SK-N-SH (cell line): ENCODE results near the gene CENPS. TPM values are rescaled to one million over a fixed set of nuclear protein-coding genes. Genes with fewer than 3 reads are reported as not detected.

Source experiments
- CTCF ChIA-PET: fragments of 300-600, 350-600 bp; formaldehyde crosslinking; extraction: SDS; loops from one replicate; lab custom pipeline; 2021; lab: Yijun Ruan, JAX
- POLR2A ChIA-PET: fragments of 350-600 bp; sonication (Branson Sonifier 250); formaldehyde crosslinking; extraction: SDS; loops from one replicate; lab custom pipeline; 2020; ENCODE audit warnings: antibody characterized with exemption, inconsistent platforms; lab: Yijun Ruan, JAX
- DNase-seq: peaks from one replicate; pipeline ENCODE4 v3.0.0; 2012
- H2AFZ ChIP-seq: fragments of 200-600 bp; sonication (generic); 2 replicates; pipeline ENCODE4 v1.8.1; 2016; ENCODE audit warnings: antibody characterized with exemption, mild to moderate bottlenecking, low read depth
- H3F3A ChIP-seq: fragments of 200-600 bp; sonication (generic); replicated peaks from 2 replicates; pipeline ENCODE3; 2016; ENCODE audit warnings: antibody characterized with exemption, mild to moderate bottlenecking; ENCODE audit not compliant: insufficient read depth
- H3K27ac ChIP-seq, 2 experiments: fragments of 200-500 bp in 1 of 2; fragments of 200-600 bp in 1 of 2; sonication (Bioruptor generic) in 1 of 2; sonication (generic), shearing (Covaris generic) in 1 of 2; 2 replicates each; pipeline versions ENCODE4 v1.5.1 to v1.6.1; 2014 to 2016; ENCODE audit warnings: low read depth in 2 of 2, inconsistent platforms in 1 of 2, low read length in 1 of 2, mild to moderate bottlenecking in 1 of 2, mixed read lengths in 1 of 2
- H3K27me3 ChIP-seq: fragments of 200-600 bp; sonication (generic), shearing (Covaris generic); 2 replicates; pipeline ENCODE4 v1.6.1; 2016; ENCODE audit warnings: mixed run types; ENCODE audit not compliant: insufficient read depth
- H3K36me3 ChIP-seq, 2 experiments: fragments of 200-500 bp in 1 of 2; fragments of 200-600 bp in 1 of 2; sonication (Bioruptor generic) in 1 of 2; sonication (generic) in 1 of 2; replicated peaks in 1 of 2; 2 replicates each; pipeline versions ENCODE3 to v1.5.1; 2014 to 2016; ENCODE audit warnings: low read length in 1 of 2, mild to moderate bottlenecking in 1 of 2; ENCODE audit not compliant: insufficient read depth in 2 of 2, control insufficient read depth in 1 of 2
- H3K4me1 ChIP-seq, 2 experiments: fragments of 200-500 bp in 1 of 2; fragments of 200-600 bp in 1 of 2; sonication (Bioruptor generic) in 1 of 2; sonication (generic), shearing (Covaris generic) in 1 of 2; 2 replicates each; pipeline versions ENCODE4 v1.5.1 to v1.6.1; 2014 to 2016; ENCODE audit warnings: low read depth in 1 of 2, low read length in 1 of 2, mixed run types in 1 of 2; ENCODE audit not compliant: insufficient read depth in 2 of 2, control insufficient read depth in 1 of 2
- H3K4me2 ChIP-seq: fragments of 200-600 bp; sonication (generic), shearing (Covaris generic); 2 replicates; pipeline ENCODE4 v1.6.1; 2017; ENCODE audit warnings: mixed run types
- H3K4me3 ChIP-seq, 2 experiments: fragments of 200-500 bp in 1 of 2; fragments of 200-600 bp in 1 of 2; sonication (Bioruptor generic) in 1 of 2; sonication (generic), shearing (Covaris generic) in 1 of 2; 2 replicates each; pipeline versions ENCODE4 v1.5.1 to v1.8.1; 2014 to 2016; ENCODE audit warnings: low read depth in 2 of 2, inconsistent platforms in 1 of 2, low read length in 1 of 2, mild to moderate bottlenecking in 1 of 2, mixed read lengths in 1 of 2, moderate library complexity in 1 of 2
- H3K79me2 ChIP-seq: fragments of 200-600 bp; sonication (generic); 2 replicates; pipeline ENCODE4 v1.8.1; 2017; ENCODE audit warnings: mild to moderate bottlenecking; ENCODE audit not compliant: insufficient read depth
- H3K9ac ChIP-seq: fragments of 200-600 bp; sonication (generic); 2 replicates; pipeline ENCODE4 v1.6.1; 2017; ENCODE audit warnings: mixed run types
- H3K9me2 ChIP-seq: fragments of 200-600 bp; sonication (generic); 2 replicates; pipeline ENCODE4 v1.6.1; 2017; ENCODE audit warnings: mixed run types
- H3K9me3 ChIP-seq: fragments of 200-600 bp; sonication (generic); 2 replicates; pipeline ENCODE4 v1.6.1; 2017; ENCODE audit warnings: mixed run types, mild to moderate bottlenecking, moderate library complexity
- H4K20me1 ChIP-seq: fragments of 200-600 bp; sonication (generic); 2 replicates; pipeline ENCODE4 v1.6.1; 2017; ENCODE audit warnings: mild to moderate bottlenecking, mixed run types; ENCODE audit not compliant: insufficient read depth
- CHD2 ChIP-seq: fragments of 150-350 bp; IDR thresholded peaks from 2 replicates; pipeline ENCODE4 v1.6.1; 2018; ENCODE audit warnings: low read length; ENCODE audit not compliant: partially characterized antibody
- EP300 ChIP-seq, 2 experiments: IDR thresholded peaks; 2 replicates each; pipeline versions ENCODE4 v1.4.0 to v1.6.1; 2012; ENCODE audit warnings: borderline replicate concordance in 1 of 2, low read depth in 1 of 2, low read length in 1 of 2
- FOXJ3 ChIP-seq: sonication (generic); formaldehyde crosslinking; IDR thresholded peaks from 2 replicates; pipeline ENCODE4 v1.5.1; 2020; ENCODE audit warnings: mild to moderate bottlenecking, missing genetic modification reagents
- FOXM1 ChIP-seq: IDR thresholded peaks from 2 replicates; pipeline ENCODE4 v1.4.0; 2012; ENCODE audit warnings: low read depth, mild to moderate bottlenecking
- GABPA ChIP-seq: IDR thresholded peaks from 2 replicates; pipeline ENCODE4 v1.4.0; 2012; ENCODE audit warnings: low read depth, mild to moderate bottlenecking
- GATA2 ChIP-seq: sonication (generic); formaldehyde crosslinking; IDR thresholded peaks from 2 replicates; pipeline ENCODE4 v1.5.0; 2020; ENCODE audit warnings: mild to moderate bottlenecking, missing genetic modification reagents
- MXI1 ChIP-seq: IDR thresholded peaks from 2 replicates; pipeline ENCODE4 v1.6.1; 2012; ENCODE audit warnings: mild to moderate bottlenecking, low read depth, low read length, improper control_type of control experiment
- NFIC ChIP-seq: IDR thresholded peaks from 2 replicates; pipeline ENCODE4 v1.4.0; 2012; ENCODE audit warnings: borderline replicate concordance
- NRF1 ChIP-seq: IDR thresholded peaks from 2 replicates; pipeline ENCODE4 v1.6.1; 2012; ENCODE audit warnings: low read depth, mild to moderate bottlenecking, low read length
- POLR2AphosphoS5 ChIP-seq: IDR thresholded peaks from 2 replicates; pipeline ENCODE4 v1.6.1; 2012; ENCODE audit warnings: low read depth, low read length
- RFX5 ChIP-seq: IDR thresholded peaks from 2 replicates; pipeline ENCODE4 v1.6.1; 2012; ENCODE audit warnings: mild to moderate bottlenecking, improper control_type of control experiment, low read length
- SIN3A ChIP-seq: IDR thresholded peaks from 2 replicates; pipeline ENCODE4 v1.6.1; 2012; ENCODE audit warnings: low read depth, mild to moderate bottlenecking, low read length, moderate library complexity, borderline replicate concordance
- SMC3 ChIP-seq: IDR thresholded peaks from 2 replicates; pipeline ENCODE4 v1.6.1; 2012; ENCODE audit warnings: low read depth, low read length, improper control_type of control experiment
- TAF1 ChIP-seq: IDR thresholded peaks from 2 replicates; pipeline ENCODE4 v1.6.1; 2012; ENCODE audit warnings: low read depth, mild to moderate bottlenecking, low read length, moderate library complexity, borderline replicate concordance
- TCF12 ChIP-seq: IDR thresholded peaks from 2 replicates; pipeline ENCODE4 v1.4.0; 2012
- YY1 ChIP-seq: IDR thresholded peaks from 2 replicates; pipeline ENCODE4 v1.4.0; 2012; ENCODE audit warnings: low read depth, mild to moderate bottlenecking
- WGBS: methylation state at CpG from one replicate; pipeline ENCODE4 v1.1.6; 2017; ENCODE audit warnings: low lambda C conversion rate; 5-methylcytosine and 5-hydroxymethylcytosine counted together
- polyA plus RNA-seq, 3 experiments: library from polyadenylated mRNA; depleted of rRNA; stranded (reverse); fragments of >200 nt; gene quantifications; 2 replicates each; pipeline ENCODE4 v1.2.3, GENCODE V29; 2012
- TF ChIP-seq, protein P1 (sequence below): IDR thresholded peaks from 2 replicates; pipeline ENCODE4 v1.4.0; 2012; ENCODE audit warnings: low read depth, borderline replicate concordance
- TF ChIP-seq, protein P2 (sequence below): fragments of 200-600 bp; sonication (generic); IDR thresholded peaks from 2 replicates; pipeline ENCODE4 v1.6.1; 2017; ENCODE audit warnings: antibody characterized with exemption, mild to moderate bottlenecking, moderate library complexity
- TF ChIP-seq, protein P3 (sequence below): IDR thresholded peaks from 2 replicates; pipeline ENCODE4 v1.4.0; 2012; ENCODE audit warnings: low read depth
- TF ChIP-seq, protein P4 (sequence below): IDR thresholded peaks from 2 replicates; pipeline ENCODE4; 2012
- TF ChIP-seq, protein P5 (sequence below): fragments of 150-350 bp; IDR thresholded peaks from 2 replicates; pipeline ENCODE4 v1.6.1; 2016; ENCODE audit warnings: mild to moderate bottlenecking, low read depth, low read length

The CENPS gene
- polyA plus RNA-seq, 1 of the 3 experiments (the other 2 are of a cell fraction) = 20.0 TPM

DNA sequence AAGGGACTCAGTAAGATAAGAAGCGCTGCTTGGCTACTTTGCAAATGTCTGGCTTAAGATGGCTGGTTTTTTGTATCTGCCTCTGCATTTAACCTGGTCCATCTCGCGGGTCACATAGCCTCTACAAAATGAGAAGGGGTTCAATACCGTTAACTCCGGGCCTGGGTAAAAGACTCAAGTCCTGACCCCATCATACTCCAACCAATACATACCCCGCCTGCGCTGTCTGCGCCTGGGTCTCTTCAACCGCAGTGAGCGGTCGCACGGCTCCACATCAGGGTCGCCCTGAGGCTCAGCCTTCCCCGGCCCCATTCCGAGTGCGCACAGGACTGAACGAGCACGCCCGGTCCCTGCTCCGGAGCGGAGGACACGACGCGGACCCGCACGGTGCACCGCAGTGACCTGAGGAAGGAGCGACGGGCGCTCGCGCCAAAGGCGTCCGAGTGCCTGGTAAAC lies 31.9 kb upstream of the CENPS start:
- WGBS = 3% methylated on average over 4 of the region's 34 CpGs
- Histone ChIP-seq H3K9me3 (no peaks in the 10 kb centered on the region), H3K27me3 (no peaks in the 10 kb centered on the region), H3K36me3 (peaks cover 4 to 26% of the 10 kb centered on the region in 2 experiments), H4K20me1 (peaks cover 6% of the 10 kb centered on the region; the same call in 1 of the 2 replicates), H3K9ac (peak overlapping the region; percentile 66), H3K9me2 (no peaks in the 10 kb centered on the region), H3K79me2 (peaks cover 41% of the 10 kb centered on the region), H3K4me3 (peak overlapping the region; percentile 74 to 96), H3K4me2 (peak overlapping the region; percentile 90), H2AFZ (peak overlapping the region; percentile 89)
- ChIA-PET POLR2A (interaction anchor here (1.0 to 1.5 kb wide), 4 partner anchors 11 to 188 kb away, joined by 3 to 9 read pairs (median 4); partner anchors contain the start of gene KIF1B), CTCF (interaction anchor here (0.6 to 4.2 kb wide), 4 partner anchors 11 to 1081 kb away, joined by 3 to 18 read pairs (median 10); partner anchors contain the start of genes CENPS and DISP3)
- DNase-seq = no peak
- TF ChIP-seq SIN3A (no peak), RFX5 (no peak), YY1 (no peak), SMC3 (no peak), FOXM1 (no peak), TCF12 (no peak), EP300 (IDR thresholded peaks at IDR 0.05; ENCODE audit: borderline replicate concordance in 1 of 2, low read depth in 1 of 2, low read length in 1 of 2) (no peak), FOXJ3 (no peak), TAF1 (no peak), GABPA (no peak)
- TF ChIP-seq, protein P1, sequence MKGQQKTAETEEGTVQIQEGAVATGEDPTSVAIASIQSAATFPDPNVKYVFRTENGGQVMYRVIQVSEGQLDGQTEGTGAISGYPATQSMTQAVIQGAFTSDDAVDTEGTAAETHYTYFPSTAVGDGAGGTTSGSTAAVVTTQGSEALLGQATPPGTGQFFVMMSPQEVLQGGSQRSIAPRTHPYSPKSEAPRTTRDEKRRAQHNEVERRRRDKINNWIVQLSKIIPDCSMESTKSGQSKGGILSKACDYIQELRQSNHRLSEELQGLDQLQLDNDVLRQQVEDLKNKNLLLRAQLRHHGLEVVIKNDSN = no peak
- TF ChIP-seq, protein P2, sequence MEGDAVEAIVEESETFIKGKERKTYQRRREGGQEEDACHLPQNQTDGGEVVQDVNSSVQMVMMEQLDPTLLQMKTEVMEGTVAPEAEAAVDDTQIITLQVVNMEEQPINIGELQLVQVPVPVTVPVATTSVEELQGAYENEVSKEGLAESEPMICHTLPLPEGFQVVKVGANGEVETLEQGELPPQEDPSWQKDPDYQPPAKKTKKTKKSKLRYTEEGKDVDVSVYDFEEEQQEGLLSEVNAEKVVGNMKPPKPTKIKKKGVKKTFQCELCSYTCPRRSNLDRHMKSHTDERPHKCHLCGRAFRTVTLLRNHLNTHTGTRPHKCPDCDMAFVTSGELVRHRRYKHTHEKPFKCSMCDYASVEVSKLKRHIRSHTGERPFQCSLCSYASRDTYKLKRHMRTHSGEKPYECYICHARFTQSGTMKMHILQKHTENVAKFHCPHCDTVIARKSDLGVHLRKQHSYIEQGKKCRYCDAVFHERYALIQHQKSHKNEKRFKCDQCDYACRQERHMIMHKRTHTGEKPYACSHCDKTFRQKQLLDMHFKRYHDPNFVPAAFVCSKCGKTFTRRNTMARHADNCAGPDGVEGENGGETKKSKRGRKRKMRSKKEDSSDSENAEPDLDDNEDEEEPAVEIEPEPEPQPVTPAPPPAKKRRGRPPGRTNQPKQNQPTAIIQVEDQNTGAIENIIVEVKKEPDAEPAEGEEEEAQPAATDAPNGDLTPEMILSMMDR = no peak
- TF ChIP-seq, all 33 proteins: peak for 0
- Histone ChIP-seq H3K27ac (peak overlapping the region; percentile 67 to 79), H3F3A (peaks cover 13% of the 10 kb centered on the region), H3K4me1 (peaks cover 8 to 19% of the 10 kb centered on the region in 2 experiments; a peak in 3 of 4 replicates)

DNA sequence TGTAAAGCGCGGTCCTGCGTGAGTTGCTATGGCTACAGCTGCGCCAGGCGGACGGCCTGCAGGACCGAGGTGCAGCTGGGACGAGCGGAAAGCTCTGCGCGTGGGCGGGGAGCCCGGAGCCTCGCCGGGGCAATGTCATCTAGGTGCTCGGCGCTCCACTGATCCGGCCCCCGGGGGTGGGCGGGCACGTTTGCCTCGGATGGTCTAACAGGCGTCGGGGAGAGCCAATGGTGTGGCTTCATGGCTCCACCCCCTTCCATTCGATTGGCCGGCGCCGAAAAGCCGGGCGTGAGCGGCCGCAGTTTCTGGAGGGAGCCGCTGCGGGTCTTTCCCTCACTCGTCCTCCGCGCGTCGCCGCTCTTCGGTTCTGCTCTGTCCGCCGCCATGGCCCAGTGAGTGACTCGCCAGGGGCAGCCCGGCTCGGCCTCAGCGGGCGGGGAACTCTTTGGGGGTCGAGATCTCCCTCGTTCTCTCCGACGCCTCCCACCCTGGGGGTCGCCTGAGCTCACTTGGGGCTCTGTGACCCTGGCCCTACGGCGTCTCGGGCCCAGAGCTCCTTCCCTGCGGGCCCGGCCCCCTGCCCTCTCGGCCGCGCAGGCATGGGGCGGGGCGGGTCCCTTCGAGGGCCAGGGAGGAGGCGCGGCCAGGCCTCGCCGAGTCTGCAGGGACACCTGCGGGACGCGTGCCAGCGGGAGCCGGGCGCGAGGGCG lies 31.3 kb upstream of the CENPS start, which contains the start of gene PGD:
PGD (plus strand) TSS at position 331 of the 710 bp plus-strand sequence; CDS start at position 385, 54 bp downstream.
- Histone ChIP-seq H3K79me2 (peaks cover 41% of the 10 kb centered on the region), H3K4me2 (peak within 1 kb of the TSS; percentile 90), H3K36me3 (peaks cover 8 to 30% of the 10 kb centered on the region in 2 experiments), H2AFZ (peak within 1 kb of the TSS; percentile 89), H3K4me3 (peak within 1 kb of the TSS; percentile 74 to 96), H4K20me1 (peaks cover 6% of the 10 kb centered on the region; the same call in 1 of the 2 replicates), H3K9me3 (no peaks in the 10 kb centered on the region), H3K9me2 (no peaks in the 10 kb centered on the region), H3F3A (peaks cover 13% of the 10 kb centered on the region), H3K27ac (peak within 1 kb of the TSS; percentile 85 to 88), H3K9ac (peak within 1 kb of the TSS; percentile 91), H3K4me1 (peaks cover 8 to 25% of the 10 kb centered on the region in 2 experiments; a peak in 3 of 4 replicates), H3K27me3 (no peaks in the 10 kb centered on the region)
- ChIA-PET POLR2A (interaction anchor here (0.6 to 1.5 kb wide), 8 partner anchors 11 to 894 kb away, joined by 3 to 9 read pairs (median 4); partner anchors contain the start of gene KIF1B), CTCF (interaction anchor here (0.6 to 4.2 kb wide), 9 partner anchors 12 to 1080 kb away, joined by 3 to 18 read pairs (median 3); partner anchors contain the start of genes CENPS and DISP3)
- peak; percentile 100 for DNase-seq
- 0% methylated on average over 6 of the region's 76 CpGs for WGBS
- TF ChIP-seq MXI1 (peak; percentile 96), YY1 (peak; percentile 81), NFIC (no peak; the same call in 1 of the 2 replicates), POLR2AphosphoS5 (peak; percentile 94), GATA2 (CRISPR knock-in tag) (no peak), NRF1 (peak; percentile 66), CHD2 (peak; percentile 87), EP300 (IDR thresholded peaks at IDR 0.05; ENCODE audit: borderline replicate concordance in 1 of 2, low read depth in 1 of 2, low read length in 1 of 2) (peak in 1 of 2 experiments; percentile 7; a peak in 1 of 4 replicates), TAF1 (peak; percentile 92), SIN3A (peak; percentile 92; the same call in 1 of the 2 replicates), FOXM1 (no peak)
- TF ChIP-seq, protein P3, sequence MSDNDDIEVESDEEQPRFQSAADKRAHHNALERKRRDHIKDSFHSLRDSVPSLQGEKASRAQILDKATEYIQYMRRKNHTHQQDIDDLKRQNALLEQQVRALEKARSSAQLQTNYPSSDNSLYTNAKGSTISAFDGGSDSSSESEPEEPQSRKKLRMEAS = peak; percentile 94
- TF ChIP-seq, protein P4, sequence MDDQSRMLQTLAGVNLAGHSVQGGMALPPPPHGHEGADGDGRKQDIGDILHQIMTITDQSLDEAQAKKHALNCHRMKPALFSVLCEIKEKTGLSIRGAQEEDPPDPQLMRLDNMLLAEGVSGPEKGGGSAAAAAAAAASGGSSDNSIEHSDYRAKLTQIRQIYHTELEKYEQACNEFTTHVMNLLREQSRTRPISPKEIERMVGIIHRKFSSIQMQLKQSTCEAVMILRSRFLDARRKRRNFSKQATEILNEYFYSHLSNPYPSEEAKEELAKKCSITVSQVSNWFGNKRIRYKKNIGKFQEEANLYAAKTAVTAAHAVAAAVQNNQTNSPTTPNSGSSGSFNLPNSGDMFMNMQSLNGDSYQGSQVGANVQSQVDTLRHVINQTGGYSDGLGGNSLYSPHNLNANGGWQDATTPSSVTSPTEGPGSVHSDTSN = peak; percentile 99
- TF ChIP-seq, protein P5, sequence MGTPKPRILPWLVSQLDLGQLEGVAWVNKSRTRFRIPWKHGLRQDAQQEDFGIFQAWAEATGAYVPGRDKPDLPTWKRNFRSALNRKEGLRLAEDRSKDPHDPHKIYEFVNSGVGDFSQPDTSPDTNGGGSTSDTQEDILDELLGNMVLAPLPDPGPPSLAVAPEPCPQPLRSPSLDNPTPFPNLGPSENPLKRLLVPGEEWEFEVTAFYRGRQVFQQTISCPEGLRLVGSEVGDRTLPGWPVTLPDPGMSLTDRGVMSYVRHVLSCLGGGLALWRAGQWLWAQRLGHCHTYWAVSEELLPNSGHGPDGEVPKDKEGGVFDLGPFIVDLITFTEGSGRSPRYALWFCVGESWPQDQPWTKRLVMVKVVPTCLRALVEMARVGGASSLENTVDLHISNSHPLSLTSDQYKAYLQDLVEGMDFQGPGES = peak; percentile 94
